Amniotic epithelial cell (primary cell): ENCODE measurements around the gene TEK.
A peak's percentile ranks its signal among the peaks of the same experiment; 100 is the strongest.

Source experiments
- DNase-seq: peaks from one replicate; pipeline ENCODE4 v3.0.0-alpha.2; 2010; ENCODE audit warnings: low read depth

The TEK gene

GRCh38 chr9:27179245-27179865 is 70.3 kb downstream of the TEK start:
- no peak for DNase-seq

- DNase-seq = peak; percentile 66
These were observed 72.4 kb downstream of the TEK start for GRCh38 chr9:27181381-27181780.

GRCh38 chr9:27182421-27182820 is 73.4 kb downstream of the TEK start:
- no peak for DNase-seq

GRCh38 chr9:27183131-27183530 is 74.1 kb downstream of the TEK start:
- no peak for DNase-seq

GRCh38 chr9:27183701-27184100 is 74.7 kb downstream of the TEK start:
- peak; percentile 87 for DNase-seq

- no peak for DNase-seq
These were observed 75.7 kb downstream of the TEK start for GRCh38 chr9:27184556-27185351.

GRCh38 chr9:27188426-27188825 is 79.4 kb downstream of the TEK start:
- DNase-seq = no peak

GRCh38 chr9:27189426-27189825 is 80.4 kb downstream of the TEK start:
- DNase-seq = no peak

GRCh38 chr9:27192291-27192960 is 83.4 kb downstream of the TEK start:
- no peak for DNase-seq

GRCh38 chr9:27193886-27194285 is 84.9 kb downstream of the TEK start:
- no peak for DNase-seq

- DNase-seq = peak; percentile 91
These were observed 85.5 kb downstream of the TEK start for GRCh38 chr9:27194401-27195091.

GRCh38 chr9:27195191-27195590 is 86.2 kb downstream of the TEK start:
- DNase-seq = peak; percentile 81

GRCh38 chr9:27196383-27196782 is 87.4 kb downstream of the TEK start:
- no peak for DNase-seq

- DNase-seq = no peak
These were observed 89.2 kb downstream of the TEK start for GRCh38 chr9:27198190-27198589.

GRCh38 chr9:27202056-27202455 is 93.0 kb downstream of the TEK start:
- DNase-seq = no peak

GRCh38 chr9:27203783-27204182 is 94.8 kb downstream of the TEK start:
- no peak for DNase-seq

- peak; percentile 17 for DNase-seq
These were observed 95.6 kb downstream of the TEK start for GRCh38 chr9:27204578-27204977.

GRCh38 chr9:27205198-27205597 is 96.2 kb downstream of the TEK start:
- DNase-seq = no peak

GRCh38 chr9:27206041-27206440 is 97.0 kb downstream of the TEK start:
- DNase-seq = peak; percentile 77

GRCh38 chr9:27209034-27209433 is 100.0 kb downstream of the TEK start:
- DNase-seq = peak; percentile 45

GRCh38 chr9:27210588-27210987 is 101.6 kb downstream of the TEK start:
- no peak for DNase-seq

GRCh38 chr9:27212191-27212590 is 103.2 kb downstream of the TEK start:
- no peak for DNase-seq

GRCh38 chr9:27212621-27213020 is 103.6 kb downstream of the TEK start:
- no peak for DNase-seq
